UCSD-AML1 (cell line): ENCODE measurements around the gene SMIM11.
"Not testable (repeated sequence)": the region's sequence is repeated elsewhere in the genome, so short reads cannot be mapped to it uniquely, and the experiment has no call there.

Source experiments
- DNase-seq: peaks from one replicate; lab custom pipeline; 2025; ENCODE audit not compliant: unreplicated experiment; lab: John Stamatoyannopoulos, UW

Gene SMIM11, protein sequence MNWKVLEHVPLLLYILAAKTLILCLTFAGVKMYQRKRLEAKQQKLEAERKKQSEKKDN

GRCh38 chr21:34374940-34375618 lies at the start of gene SMIM11:
SMIM11 (plus strand) TSS chr21:34375507; CDS start chr21:34379505, 3,998 bp downstream.
- DNase-seq, result not testable (repeated sequence)

- DNase-seq, result no peak
Measured at GRCh38 chr21:34330055-34330454, 45.3 kb upstream of the SMIM11 start.

- no peak for DNase-seq
Measured at GRCh38 chr21:34331726-34332125, 43.6 kb upstream of the SMIM11 start.

GRCh38 chr21:34332347-34332746 lies 43.0 kb upstream of the SMIM11 start:
- no peak for DNase-seq

GRCh38 chr21:34333121-34333739 lies 42.1 kb upstream of the SMIM11 start:
- no peak for DNase-seq

DNA sequence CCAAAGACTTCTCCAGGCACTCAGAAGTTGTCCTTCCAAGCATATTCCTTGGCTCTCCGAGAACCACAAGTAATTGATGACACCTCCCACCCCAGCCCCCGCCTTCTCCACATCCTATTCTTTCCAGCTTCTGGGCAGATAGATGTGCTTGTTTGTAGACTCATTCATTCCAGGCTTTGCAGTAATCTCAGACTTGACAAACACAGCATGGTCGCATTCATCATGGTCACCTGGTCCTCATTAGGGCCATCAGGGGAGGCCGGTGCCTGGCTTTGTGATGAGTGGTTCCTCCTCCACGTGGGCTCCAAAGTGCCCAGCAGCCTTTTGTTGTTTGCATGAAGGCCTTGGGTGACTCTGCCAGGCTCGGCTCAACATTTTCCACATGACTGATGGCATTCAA lies 40.0 kb upstream of the SMIM11 start:
- DNase-seq, result no peak

- no peak for DNase-seq
Measured at GRCh38 chr21:34336245-34336644, 39.1 kb upstream of the SMIM11 start.

GRCh38 chr21:34336756-34337391 lies 38.4 kb upstream of the SMIM11 start:
- DNase-seq, result no peak

GRCh38 chr21:34337741-34338140 lies 37.6 kb upstream of the SMIM11 start:
- DNase-seq, result no peak

DNA sequence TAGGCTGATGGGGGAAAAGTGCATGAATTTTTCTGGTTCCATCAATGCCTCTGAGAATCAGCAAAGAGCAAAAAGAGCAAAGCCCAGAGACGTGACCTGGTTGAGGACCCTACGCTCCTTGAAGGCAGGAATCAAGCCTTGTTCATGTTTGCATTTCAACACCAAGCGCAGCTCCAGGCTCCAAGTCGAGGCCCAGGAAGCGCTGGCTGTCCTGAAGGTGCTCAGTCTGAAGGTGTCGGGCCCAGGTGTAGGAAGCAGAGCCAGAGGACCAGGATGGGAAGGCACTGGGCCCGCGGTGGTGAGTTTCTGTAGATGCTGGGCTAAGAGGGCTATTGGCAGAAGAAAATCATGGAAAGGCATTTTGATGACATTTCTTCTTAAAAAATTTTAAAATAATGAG lies 37.1 kb upstream of the SMIM11 start:
- DNase-seq, result no peak

DNA sequence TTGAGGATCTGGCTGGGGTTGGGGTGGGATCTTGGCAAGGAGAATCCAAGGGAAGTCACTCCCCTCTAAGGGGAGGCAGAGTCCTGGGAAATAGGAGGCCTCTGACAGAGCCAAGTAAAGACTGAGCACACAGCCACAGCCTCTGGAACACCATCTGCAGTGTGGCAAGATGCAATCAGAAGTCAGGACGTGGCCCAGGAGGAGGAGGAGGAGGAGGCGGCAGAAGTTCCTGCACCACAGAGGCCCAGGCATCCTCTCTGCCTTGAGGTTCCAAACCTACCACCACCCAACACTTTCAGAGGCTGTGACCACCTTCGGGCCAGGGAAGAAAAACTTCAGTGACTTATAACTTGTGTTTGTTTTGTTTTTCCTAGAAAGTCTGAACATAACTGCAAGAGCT lies 35.2 kb upstream of the SMIM11 start:
- DNase-seq, result no peak

- no peak for DNase-seq
Measured at GRCh38 chr21:34342476-34342875, 32.8 kb upstream of the SMIM11 start.

- no peak for DNase-seq
Measured at GRCh38 chr21:34343347-34343746, 32.0 kb upstream of the SMIM11 start.

GRCh38 chr21:34343838-34344381 lies 31.4 kb upstream of the SMIM11 start:
- no peak for DNase-seq

DNA sequence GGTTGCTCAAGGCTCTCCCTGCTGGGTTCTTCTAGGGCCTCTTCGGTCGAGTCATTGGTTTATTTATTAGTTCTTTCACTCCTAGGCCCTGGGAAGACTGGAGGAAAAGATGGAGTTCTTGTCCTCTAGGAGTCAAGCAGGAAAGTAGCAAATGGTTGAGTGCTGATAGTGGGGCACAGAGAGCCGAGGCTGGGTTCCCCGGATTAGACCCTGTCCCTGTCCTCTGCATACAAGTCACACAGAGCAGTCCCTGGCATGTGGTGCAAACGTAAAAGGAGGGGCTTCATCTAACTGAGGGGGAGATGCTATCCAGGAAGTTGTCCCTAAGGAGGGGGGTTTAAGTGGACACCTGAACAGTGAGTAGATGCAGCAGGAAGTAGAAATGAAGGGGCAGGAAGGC lies 30.7 kb upstream of the SMIM11 start:
- no peak for DNase-seq

DNA sequence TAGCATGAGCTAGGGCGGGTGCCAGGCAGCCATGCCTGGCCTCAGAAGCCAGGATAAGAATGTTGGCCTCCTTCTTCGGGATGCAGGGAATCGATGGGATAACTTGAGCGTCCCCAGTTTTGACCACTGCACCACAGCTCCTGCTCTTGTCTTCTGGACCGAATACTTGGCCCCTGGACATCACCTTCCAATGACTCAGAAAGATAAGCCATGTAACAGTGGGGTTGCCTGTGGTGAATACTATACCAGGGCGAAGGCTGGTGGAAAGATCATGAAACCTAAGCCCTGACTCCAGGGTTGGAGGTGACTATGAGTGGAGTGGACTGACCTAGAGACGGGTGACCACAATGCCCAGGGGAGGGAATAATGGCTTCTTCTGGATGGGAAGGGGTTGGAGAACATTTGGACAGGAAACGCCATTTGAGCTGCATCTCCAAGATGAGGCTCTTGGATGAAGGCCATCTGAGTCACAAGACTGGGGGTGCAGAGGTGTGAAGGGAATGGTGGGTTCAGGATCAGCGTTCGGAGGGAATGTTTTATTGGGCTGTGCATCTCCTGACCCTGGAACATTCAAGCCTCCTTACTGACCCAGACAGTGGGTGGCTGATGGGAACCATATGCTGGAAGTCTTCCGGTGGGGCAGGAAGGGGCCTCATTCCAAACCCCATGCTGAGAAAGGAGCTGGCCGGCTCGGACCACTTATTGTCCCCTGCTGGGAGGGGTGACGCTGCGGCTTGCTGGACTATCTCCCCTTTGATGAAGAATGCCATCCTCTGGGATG lies 30.0 kb upstream of the SMIM11 start:
- no peak for DNase-seq

DNA sequence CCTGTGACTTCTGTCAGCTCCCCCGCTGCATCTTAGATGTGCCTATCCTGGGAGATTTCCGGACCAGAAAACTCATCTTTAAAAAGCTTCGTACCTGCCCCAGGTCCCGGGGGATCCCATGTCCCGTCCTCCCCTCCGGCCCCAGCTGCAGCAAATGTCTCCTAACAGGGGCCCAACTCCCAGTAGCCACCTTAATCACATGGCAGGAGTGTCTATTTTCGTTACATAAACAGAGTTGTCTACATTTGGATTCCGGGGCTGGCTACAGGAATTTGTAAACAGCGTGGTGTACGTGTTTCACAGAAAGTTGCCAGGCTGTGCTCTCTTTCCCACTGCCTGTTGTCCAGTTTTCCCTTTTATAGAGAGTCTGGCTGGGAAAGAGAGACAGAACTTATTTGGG lies 29.4 kb upstream of the SMIM11 start:
- DNase-seq, result no peak

GRCh38 chr21:34348890-34349519 lies 26.3 kb upstream of the SMIM11 start:
- DNase-seq, result no peak

GRCh38 chr21:34351786-34352241 lies 23.5 kb upstream of the SMIM11 start:
- peak; percentile 35 for DNase-seq

- no peak for DNase-seq
Measured at GRCh38 chr21:34352556-34352955, 22.8 kb upstream of the SMIM11 start.

GRCh38 chr21:34353182-34353581 lies 22.1 kb upstream of the SMIM11 start:
- DNase-seq, result no peak
